KMS-11 (cell line): ENCODE results near the gene WDR49.

ENCODE experiments used
- H2AFZ ChIP-seq: fragments of 200-600 bp; sonication (generic); 2 replicates; pipeline ENCODE4 v1.6.1; 2016; ENCODE audit warnings: antibody characterized with exemption, mixed run types, low read depth
- H3K27ac ChIP-seq: fragments of 200-600 bp; sonication (generic); 2 replicates; pipeline ENCODE4 v1.6.1; 2016; ENCODE audit warnings: mild to moderate bottlenecking, mixed run types
- H3K27me3 ChIP-seq: fragments of 200-600 bp; sonication (generic); 2 replicates; pipeline ENCODE4 v1.6.1; 2017; ENCODE audit warnings: mild to moderate bottlenecking, low read depth, mixed run types, moderate library complexity; ENCODE audit not compliant: insufficient read depth
- H3K36me3 ChIP-seq: fragments of 200-600 bp; sonication (generic); 2 replicates; pipeline ENCODE4 v1.6.1; 2017; ENCODE audit warnings: mild to moderate bottlenecking, mixed run types; ENCODE audit not compliant: insufficient read depth
- H3K4me1 ChIP-seq: fragments of 200-600 bp; sonication (generic); 2 replicates; pipeline ENCODE4 v1.6.1; 2016; ENCODE audit warnings: mild to moderate bottlenecking, low read depth, mixed run types; ENCODE audit not compliant: poor library complexity, severe bottlenecking
- H3K4me2 ChIP-seq: fragments of 200-600 bp; sonication (generic); 2 replicates; pipeline ENCODE4 v1.7.0; 2016; ENCODE audit warnings: mild to moderate bottlenecking, mixed run types
- H3K4me3 ChIP-seq: fragments of 200-600 bp; sonication (generic); IDR thresholded peaks from 2 replicates; pipeline ENCODE4 v1.6.1; 2017; ENCODE audit warnings: low read depth, low read length, mixed read lengths; ENCODE audit not compliant: insufficient read depth
- H3K79me2 ChIP-seq: fragments of 200-600 bp; sonication (generic); 2 replicates; pipeline ENCODE4 v1.6.1; 2016; ENCODE audit warnings: low read depth, mixed run types; ENCODE audit not compliant: insufficient read depth
- H3K9ac ChIP-seq: fragments of 200-600 bp; sonication (generic); 2 replicates; pipeline ENCODE4 v1.6.1; 2016; ENCODE audit warnings: mild to moderate bottlenecking, mixed run types
- H4K20me1 ChIP-seq: fragments of 200-600 bp; sonication (generic); 2 replicates; pipeline ENCODE4 v1.6.1; 2016; ENCODE audit warnings: mild to moderate bottlenecking, mixed run types; ENCODE audit not compliant: insufficient read depth
- TF ChIP-seq, protein P1 (sequence below): fragments of 200-600 bp; sonication (generic); conservative IDR thresholded peaks from 2 replicates; pipeline ENCODE4 v1.6.1; 2017; ENCODE audit warnings: low read depth, mild to moderate bottlenecking, antibody characterized with exemption, low read length, moderate library complexity, mixed read lengths

WDR49 gene

DNA sequence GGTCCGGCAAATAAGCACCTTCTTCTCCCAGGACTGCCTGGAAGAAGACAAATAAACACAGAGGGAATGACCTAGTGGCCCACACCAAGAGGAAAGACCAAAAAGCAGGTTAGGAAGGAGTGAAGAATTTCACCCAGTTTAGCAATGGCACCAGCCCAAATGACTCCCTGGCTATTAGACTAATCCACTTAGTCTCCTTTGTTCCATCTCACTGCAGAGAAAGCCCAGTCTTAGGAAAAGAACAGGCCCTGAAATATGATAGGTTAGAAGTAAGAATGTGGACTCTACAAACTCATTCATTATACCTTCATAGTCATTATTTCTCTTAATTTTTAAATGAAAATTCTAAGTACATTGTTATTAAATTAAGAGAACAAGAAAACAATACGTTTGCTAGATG, 203.1 kb downstream of the WDR49 start:
- H3K4me1 ChIP-seq: no peaks in the 10 kb centered on the region
- no peak overlapping the region for H3K27ac ChIP-seq
- H3K4me3 ChIP-seq: no peak overlapping the region
- H4K20me1 ChIP-seq: no peaks in the 10 kb centered on the region
- H3K36me3 ChIP-seq: no peaks in the 10 kb centered on the region
- no peak overlapping the region for H2AFZ ChIP-seq
- H3K79me2 ChIP-seq: no peaks in the 10 kb centered on the region
- H3K4me2 ChIP-seq: no peak overlapping the region
- no peaks in the 10 kb centered on the region for H3K27me3 ChIP-seq
- TF ChIP-seq, protein P1, sequence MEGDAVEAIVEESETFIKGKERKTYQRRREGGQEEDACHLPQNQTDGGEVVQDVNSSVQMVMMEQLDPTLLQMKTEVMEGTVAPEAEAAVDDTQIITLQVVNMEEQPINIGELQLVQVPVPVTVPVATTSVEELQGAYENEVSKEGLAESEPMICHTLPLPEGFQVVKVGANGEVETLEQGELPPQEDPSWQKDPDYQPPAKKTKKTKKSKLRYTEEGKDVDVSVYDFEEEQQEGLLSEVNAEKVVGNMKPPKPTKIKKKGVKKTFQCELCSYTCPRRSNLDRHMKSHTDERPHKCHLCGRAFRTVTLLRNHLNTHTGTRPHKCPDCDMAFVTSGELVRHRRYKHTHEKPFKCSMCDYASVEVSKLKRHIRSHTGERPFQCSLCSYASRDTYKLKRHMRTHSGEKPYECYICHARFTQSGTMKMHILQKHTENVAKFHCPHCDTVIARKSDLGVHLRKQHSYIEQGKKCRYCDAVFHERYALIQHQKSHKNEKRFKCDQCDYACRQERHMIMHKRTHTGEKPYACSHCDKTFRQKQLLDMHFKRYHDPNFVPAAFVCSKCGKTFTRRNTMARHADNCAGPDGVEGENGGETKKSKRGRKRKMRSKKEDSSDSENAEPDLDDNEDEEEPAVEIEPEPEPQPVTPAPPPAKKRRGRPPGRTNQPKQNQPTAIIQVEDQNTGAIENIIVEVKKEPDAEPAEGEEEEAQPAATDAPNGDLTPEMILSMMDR: no peak
- H3K9ac ChIP-seq: no peak overlapping the region

DNA sequence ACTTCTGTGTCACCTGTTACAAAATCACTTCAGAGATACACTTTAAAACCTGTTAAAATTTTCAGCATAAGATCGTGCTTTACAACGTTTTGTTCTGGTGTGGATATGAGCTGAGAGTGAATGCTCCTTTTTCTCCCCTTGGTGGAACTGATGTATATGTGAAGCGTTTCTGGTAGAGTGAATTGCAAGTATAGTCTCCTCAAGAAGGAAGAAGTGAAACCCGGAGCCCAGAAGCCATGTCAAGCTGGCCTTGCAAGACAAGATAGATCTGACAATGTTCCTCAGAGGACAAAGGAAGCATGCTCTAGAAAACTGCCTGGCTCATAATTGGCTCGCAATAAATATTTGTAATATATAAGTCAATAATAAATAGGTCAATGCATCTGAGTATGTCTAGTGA, 203.5 kb downstream of the WDR49 start:
- no peak overlapping the region for H3K4me2 ChIP-seq
- H4K20me1 ChIP-seq: no peaks in the 10 kb centered on the region
- no peaks in the 10 kb centered on the region for H3K79me2 ChIP-seq

DNA sequence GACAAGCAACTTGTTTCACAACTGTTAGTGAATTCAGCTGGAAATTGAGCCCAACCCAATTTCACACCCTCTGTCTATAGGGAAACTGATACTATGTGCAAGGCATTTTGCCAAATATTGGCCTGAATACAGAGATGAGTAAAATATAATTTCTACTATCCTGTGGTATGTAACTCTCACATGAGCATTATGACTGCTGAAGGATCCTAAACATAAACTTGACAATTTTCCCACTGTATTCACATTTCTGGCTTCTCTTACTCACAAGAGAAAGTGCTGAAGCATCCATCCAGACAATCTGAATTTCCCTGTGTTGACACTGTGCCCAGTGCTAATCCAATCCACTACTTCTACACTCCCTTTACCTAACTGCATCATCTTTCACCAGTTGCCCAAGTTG, 208.3 kb downstream of the WDR49 start:
- H3K27me3 ChIP-seq: no peaks in the 10 kb centered on the region
- no peak overlapping the region for H3K4me2 ChIP-seq
- H3K27ac ChIP-seq: no peak overlapping the region
- no peak overlapping the region for H3K4me3 ChIP-seq
- no peaks in the 10 kb centered on the region for H3K36me3 ChIP-seq
- TF ChIP-seq, protein P1: no peak
- H2AFZ ChIP-seq: no peak overlapping the region
- no peaks in the 10 kb centered on the region for H4K20me1 ChIP-seq
- H3K79me2 ChIP-seq: no peaks in the 10 kb centered on the region
- H3K4me1 ChIP-seq: no peaks in the 10 kb centered on the region
- no peak overlapping the region for H3K9ac ChIP-seq

More for the DNA sequence above, 203.5 kb downstream of the WDR49 start:
- TF ChIP-seq, protein P1: no peak
- no peaks in the 10 kb centered on the region for H3K36me3 ChIP-seq
- H3K4me1 ChIP-seq: no peaks in the 10 kb centered on the region
- H3K4me3 ChIP-seq: no peak overlapping the region
- H3K9ac ChIP-seq: no peak overlapping the region
- no peak overlapping the region for H3K27ac ChIP-seq
- no peak overlapping the region for H2AFZ ChIP-seq
- no peaks in the 10 kb centered on the region for H3K27me3 ChIP-seq

DNA sequence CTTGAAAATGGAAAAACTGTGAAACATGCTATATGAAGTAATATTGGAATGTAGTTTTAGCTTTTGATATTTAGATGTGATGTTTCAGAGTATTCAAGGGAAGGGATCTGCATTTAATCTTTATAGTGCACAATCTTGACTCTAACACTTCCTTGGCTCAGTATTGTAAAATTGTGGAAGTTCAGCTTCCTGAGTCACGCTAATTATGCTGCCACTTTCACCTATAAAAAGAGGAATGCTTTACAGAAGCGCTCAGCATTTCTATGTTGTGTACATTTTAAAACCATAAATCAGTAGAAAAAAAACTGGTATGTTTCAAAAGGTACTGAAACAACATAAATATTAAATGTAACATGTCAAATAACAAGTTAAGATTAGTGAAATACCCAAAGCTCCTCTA, 212.5 kb downstream of the WDR49 start:
- H2AFZ ChIP-seq: no peak overlapping the region
- H4K20me1 ChIP-seq: no peaks in the 10 kb centered on the region
- H3K4me1 ChIP-seq: no peaks in the 10 kb centered on the region
- no peaks in the 10 kb centered on the region for H3K79me2 ChIP-seq
- TF ChIP-seq, protein P1: no peak
- H3K4me2 ChIP-seq: no peak overlapping the region
- no peak overlapping the region for H3K9ac ChIP-seq
- H3K36me3 ChIP-seq: no peaks in the 10 kb centered on the region
- H3K4me3 ChIP-seq: no peak overlapping the region
- no peak overlapping the region for H3K27ac ChIP-seq
- no peaks in the 10 kb centered on the region for H3K27me3 ChIP-seq
